ENCODE measurements around the gene CCDC92. TPM values are rescaled to one million over a fixed set of nuclear protein-coding genes. Genes with fewer than 3 reads are reported as not detected.

CCDC92 gene
- polyA plus RNA-seq, 1 of the 3 experiments (the other 2 are of a cell fraction), result 53.5 TPM

DNA sequence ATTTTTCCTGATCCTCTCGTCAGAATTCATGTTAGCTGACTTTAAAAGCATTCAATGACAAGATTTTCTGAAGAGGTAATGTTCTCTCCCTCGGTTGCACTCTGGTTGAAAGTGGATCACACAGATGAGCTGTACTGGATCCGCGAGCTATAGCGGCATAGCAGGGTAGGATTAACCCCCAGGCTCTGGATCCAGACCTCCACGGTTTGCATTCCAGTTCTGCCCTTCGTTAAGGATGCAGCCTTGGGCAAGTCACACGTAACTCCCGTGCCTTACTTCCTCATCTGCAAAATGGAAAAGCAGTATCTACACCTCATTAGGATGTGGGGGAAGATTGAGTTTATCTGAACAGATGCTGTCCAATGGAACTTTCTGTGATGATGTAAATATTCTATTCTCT, 13.8 kb downstream of the CCDC92 start:
- TF ChIP-seq GATA2 (CRISPR knock-in tag; IDR thresholded peaks at IDR 0.05) (no peak), POLR2AphosphoS5 (IDR thresholded peaks at IDR 0.05; ENCODE audit: low read depth, low read length) (no peak), TCF12 (IDR thresholded peaks at IDR 0.05) (no peak), RFX5 (IDR thresholded peaks at IDR 0.05; ENCODE audit: low read length) (no peak), FOXJ3 (CRISPR knock-in tag; IDR thresholded peaks at IDR 0.05) (no peak), JUND (IDR thresholded peaks at IDR 0.05) (no peak), MAX (IDR thresholded peaks at IDR 0.05; ENCODE audit: low read depth) (no peak), RXRA (IDR thresholded peaks at IDR 0.05; ENCODE audit: borderline replicate concordance, low read depth) (no peak), MEF2A (IDR thresholded peaks at IDR 0.05; ENCODE audit: borderline replicate concordance, low read depth) (no peak), MXI1 (IDR thresholded peaks at IDR 0.05; ENCODE audit: low read depth, low read length) (no peak), FOXM1 (IDR thresholded peaks at IDR 0.05; ENCODE audit: low read depth) (no peak), YY1 (IDR thresholded peaks at IDR 0.05; ENCODE audit: low read depth) (no peak), CHD2 (IDR thresholded peaks at IDR 0.05; ENCODE audit: low read length, partially characterized antibody) (no peak), NFIC (IDR thresholded peaks at IDR 0.05; ENCODE audit: borderline replicate concordance) (no peak), NRF1 (IDR thresholded peaks at IDR 0.05; ENCODE audit: low read depth, low read length) (no peak)
- no peak overlapping the region for H3K4me2 ChIP-seq
- peaks cover 33% of the 10 kb centered on the region for H3K79me2 ChIP-seq (ENCODE audit: insufficient read depth)
- 96% methylated on average over 9 of the region's 9 CpGs for WGBS (ENCODE audit: low lambda C conversion rate)
- H3K9me3 ChIP-seq, result no peaks in the 10 kb centered on the region
- no peak for DNase-seq
- H3K27ac ChIP-seq (ENCODE audit: low read depth in 2 of 2, low read length in 1 of 2), result no peak overlapping the region
- POLR2A ChIA-PET, result no interaction called here
- H2AFZ ChIP-seq (ENCODE audit: low read depth), result no peak overlapping the region
- no peak overlapping the region for H3K9ac ChIP-seq
- H3F3A ChIP-seq (replicated peaks; ENCODE audit: insufficient read depth), result no peaks in the 10 kb centered on the region
- H3K27me3 ChIP-seq (ENCODE audit: insufficient read depth), result no peaks in the 10 kb centered on the region
- H3K4me3 ChIP-seq (ENCODE audit: low read depth in 2 of 2, low read length in 1 of 2), result no peak overlapping the region
- no peaks in the 10 kb centered on the region for H3K9me2 ChIP-seq
- peaks cover 4% of the 10 kb centered on the region; the same call in 1 of the 2 replicates for H4K20me1 ChIP-seq (ENCODE audit: insufficient read depth)
- peaks cover 0 to 3% of the 10 kb centered on the region in 2 experiments for H3K36me3 ChIP-seq (replicated peaks in 1 of 2; ENCODE audit: control insufficient read depth in 1 of 2, insufficient read depth in 2 of 2, low read length in 1 of 2)
- CTCF ChIA-PET, result interaction anchor here (1.1 to 1.3 kb wide), 2 partner anchors 13 to 20 kb away, joined by 3 read pairs; no protein-coding TSS in a partner anchor
- peaks cover 0 to 19% of the 10 kb centered on the region in 2 experiments; a peak in 2 of 4 replicates for H3K4me1 ChIP-seq (ENCODE audit: control insufficient read depth in 1 of 2, insufficient read depth in 2 of 2, low read depth in 1 of 2, low read length in 1 of 2)

GRCh38 chr12:123958462-123958861, 14.2 kb downstream of the CCDC92 start:
- ChIA-PET POLR2A (no interaction called here), CTCF (interaction anchor here (1.1 to 1.3 kb wide), 3 partner anchors 13 to 53 kb away, joined by 3 read pairs; no protein-coding TSS in a partner anchor)
- H4K20me1 ChIP-seq (ENCODE audit: insufficient read depth), result peaks cover 4% of the 10 kb centered on the region; the same call in 1 of the 2 replicates
- peaks cover 29% of the 10 kb centered on the region for H3K79me2 ChIP-seq (ENCODE audit: insufficient read depth)
- peaks cover 0 to 3% of the 10 kb centered on the region in 2 experiments for H3K36me3 ChIP-seq (replicated peaks in 1 of 2; ENCODE audit: control insufficient read depth in 1 of 2, insufficient read depth in 2 of 2, low read length in 1 of 2)
- H3K4me3 ChIP-seq (ENCODE audit: low read depth in 2 of 2, low read length in 1 of 2), result no peak overlapping the region
- no peak overlapping the region for H3K9ac ChIP-seq
- H3K27me3 ChIP-seq (ENCODE audit: insufficient read depth), result no peaks in the 10 kb centered on the region
- H3K9me2 ChIP-seq, result no peaks in the 10 kb centered on the region
- DNase-seq, result no peak
- H3F3A ChIP-seq (replicated peaks; ENCODE audit: insufficient read depth), result no peaks in the 10 kb centered on the region
- no peak overlapping the region for H3K4me2 ChIP-seq
- no peak overlapping the region for H3K27ac ChIP-seq (ENCODE audit: low read depth in 2 of 2, low read length in 1 of 2)
- no peak overlapping the region for H2AFZ ChIP-seq (ENCODE audit: low read depth)
- TF ChIP-seq USF2 (IDR thresholded peaks at IDR 0.05; ENCODE audit: borderline replicate concordance, low read depth, low read length), result no peak
- no peak for TF ChIP-seq MXI1 (IDR thresholded peaks at IDR 0.05; ENCODE audit: low read depth, low read length)
- TF ChIP-seq MEF2A (IDR thresholded peaks at IDR 0.05; ENCODE audit: borderline replicate concordance, low read depth), result no peak
- TF ChIP-seq FOSL2 (IDR thresholded peaks at IDR 0.05; ENCODE audit: borderline replicate concordance, low read depth), result no peak
- TF ChIP-seq EZH2phosphoT487 (IDR thresholded peaks at IDR 0.05; ENCODE audit: borderline replicate concordance, low read depth), result no peak
- TF ChIP-seq RAD21 (IDR thresholded peaks at IDR 0.05; ENCODE audit: low read length), result no peak
- no peak for TF ChIP-seq NRF1 (IDR thresholded peaks at IDR 0.05; ENCODE audit: low read depth, low read length)
- TF ChIP-seq NFIC (IDR thresholded peaks at IDR 0.05; ENCODE audit: borderline replicate concordance), result no peak
- no peak for TF ChIP-seq TEAD4 (IDR thresholded peaks at IDR 0.05; ENCODE audit: borderline replicate concordance, insufficient read depth)
- TF ChIP-seq TAF1 (IDR thresholded peaks at IDR 0.05; ENCODE audit: borderline replicate concordance, low read depth, low read length), result no peak
- no peak for TF ChIP-seq GABPA (IDR thresholded peaks at IDR 0.05; ENCODE audit: low read depth)
- H3K4me1 ChIP-seq (ENCODE audit: control insufficient read depth in 1 of 2, insufficient read depth in 2 of 2, low read depth in 1 of 2, low read length in 1 of 2), result peaks cover 0 to 19% of the 10 kb centered on the region in 2 experiments; a peak in 2 of 4 replicates
- WGBS (ENCODE audit: low lambda C conversion rate), result 99% methylated on average over 6 of the region's 8 CpGs
- H3K9me3 ChIP-seq, result no peaks in the 10 kb centered on the region

All from SK-N-SH (cell line).